ENCODE results near the gene BCAP29. TPM values are rescaled to one million over a fixed set of nuclear protein-coding genes. Genes with fewer than 3 reads are reported as not detected.

The BCAP29 gene
- total and polyA plus RNA-seq, 2 of the 8 experiments (the other 6 are each of a cell fraction or from before 2014, with no cell fraction given), result 6.8 to 18.1 TPM

DNA sequence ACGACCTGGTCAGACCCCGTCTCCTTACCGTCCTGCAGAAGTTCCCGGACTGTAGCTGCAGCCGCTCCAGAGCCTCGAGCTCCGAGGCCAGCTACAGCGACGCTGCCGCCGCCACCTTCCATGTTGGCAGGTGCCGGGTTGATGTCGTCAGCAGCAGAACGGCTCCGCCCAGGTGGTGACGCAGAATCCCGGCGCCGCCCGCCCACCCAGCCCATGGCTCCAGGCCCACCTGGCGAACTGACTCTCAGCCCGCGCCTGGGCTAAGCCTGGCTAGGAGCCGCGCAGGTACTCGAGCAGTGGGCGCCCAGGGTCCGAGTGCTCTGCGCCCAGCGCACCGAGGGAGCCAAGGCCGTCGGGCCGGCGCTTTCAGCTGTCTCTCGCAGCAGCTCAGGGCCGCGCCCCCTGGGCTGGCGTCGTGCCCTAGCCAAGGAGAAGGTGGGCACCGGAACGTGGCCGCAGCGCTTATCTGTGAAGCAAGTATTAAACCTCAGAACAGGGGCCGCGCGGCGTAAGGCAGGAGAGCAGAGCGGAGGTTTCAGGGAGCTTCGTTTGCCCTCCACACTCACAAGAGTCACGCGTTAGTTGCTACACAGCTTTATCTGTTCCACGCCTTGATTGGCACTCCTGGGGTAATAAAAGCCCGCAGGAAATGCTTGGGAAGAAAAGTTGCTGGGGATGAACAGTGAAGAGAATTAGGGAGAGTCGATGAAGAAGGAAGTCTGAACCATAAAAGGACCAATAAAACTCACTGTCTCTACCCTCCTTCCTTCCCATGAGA is 16.1 kb upstream of the BCAP29 start, which contains the start of the genes COG5 and DUS4L (continued):
- TF ChIP-seq, protein P1, sequence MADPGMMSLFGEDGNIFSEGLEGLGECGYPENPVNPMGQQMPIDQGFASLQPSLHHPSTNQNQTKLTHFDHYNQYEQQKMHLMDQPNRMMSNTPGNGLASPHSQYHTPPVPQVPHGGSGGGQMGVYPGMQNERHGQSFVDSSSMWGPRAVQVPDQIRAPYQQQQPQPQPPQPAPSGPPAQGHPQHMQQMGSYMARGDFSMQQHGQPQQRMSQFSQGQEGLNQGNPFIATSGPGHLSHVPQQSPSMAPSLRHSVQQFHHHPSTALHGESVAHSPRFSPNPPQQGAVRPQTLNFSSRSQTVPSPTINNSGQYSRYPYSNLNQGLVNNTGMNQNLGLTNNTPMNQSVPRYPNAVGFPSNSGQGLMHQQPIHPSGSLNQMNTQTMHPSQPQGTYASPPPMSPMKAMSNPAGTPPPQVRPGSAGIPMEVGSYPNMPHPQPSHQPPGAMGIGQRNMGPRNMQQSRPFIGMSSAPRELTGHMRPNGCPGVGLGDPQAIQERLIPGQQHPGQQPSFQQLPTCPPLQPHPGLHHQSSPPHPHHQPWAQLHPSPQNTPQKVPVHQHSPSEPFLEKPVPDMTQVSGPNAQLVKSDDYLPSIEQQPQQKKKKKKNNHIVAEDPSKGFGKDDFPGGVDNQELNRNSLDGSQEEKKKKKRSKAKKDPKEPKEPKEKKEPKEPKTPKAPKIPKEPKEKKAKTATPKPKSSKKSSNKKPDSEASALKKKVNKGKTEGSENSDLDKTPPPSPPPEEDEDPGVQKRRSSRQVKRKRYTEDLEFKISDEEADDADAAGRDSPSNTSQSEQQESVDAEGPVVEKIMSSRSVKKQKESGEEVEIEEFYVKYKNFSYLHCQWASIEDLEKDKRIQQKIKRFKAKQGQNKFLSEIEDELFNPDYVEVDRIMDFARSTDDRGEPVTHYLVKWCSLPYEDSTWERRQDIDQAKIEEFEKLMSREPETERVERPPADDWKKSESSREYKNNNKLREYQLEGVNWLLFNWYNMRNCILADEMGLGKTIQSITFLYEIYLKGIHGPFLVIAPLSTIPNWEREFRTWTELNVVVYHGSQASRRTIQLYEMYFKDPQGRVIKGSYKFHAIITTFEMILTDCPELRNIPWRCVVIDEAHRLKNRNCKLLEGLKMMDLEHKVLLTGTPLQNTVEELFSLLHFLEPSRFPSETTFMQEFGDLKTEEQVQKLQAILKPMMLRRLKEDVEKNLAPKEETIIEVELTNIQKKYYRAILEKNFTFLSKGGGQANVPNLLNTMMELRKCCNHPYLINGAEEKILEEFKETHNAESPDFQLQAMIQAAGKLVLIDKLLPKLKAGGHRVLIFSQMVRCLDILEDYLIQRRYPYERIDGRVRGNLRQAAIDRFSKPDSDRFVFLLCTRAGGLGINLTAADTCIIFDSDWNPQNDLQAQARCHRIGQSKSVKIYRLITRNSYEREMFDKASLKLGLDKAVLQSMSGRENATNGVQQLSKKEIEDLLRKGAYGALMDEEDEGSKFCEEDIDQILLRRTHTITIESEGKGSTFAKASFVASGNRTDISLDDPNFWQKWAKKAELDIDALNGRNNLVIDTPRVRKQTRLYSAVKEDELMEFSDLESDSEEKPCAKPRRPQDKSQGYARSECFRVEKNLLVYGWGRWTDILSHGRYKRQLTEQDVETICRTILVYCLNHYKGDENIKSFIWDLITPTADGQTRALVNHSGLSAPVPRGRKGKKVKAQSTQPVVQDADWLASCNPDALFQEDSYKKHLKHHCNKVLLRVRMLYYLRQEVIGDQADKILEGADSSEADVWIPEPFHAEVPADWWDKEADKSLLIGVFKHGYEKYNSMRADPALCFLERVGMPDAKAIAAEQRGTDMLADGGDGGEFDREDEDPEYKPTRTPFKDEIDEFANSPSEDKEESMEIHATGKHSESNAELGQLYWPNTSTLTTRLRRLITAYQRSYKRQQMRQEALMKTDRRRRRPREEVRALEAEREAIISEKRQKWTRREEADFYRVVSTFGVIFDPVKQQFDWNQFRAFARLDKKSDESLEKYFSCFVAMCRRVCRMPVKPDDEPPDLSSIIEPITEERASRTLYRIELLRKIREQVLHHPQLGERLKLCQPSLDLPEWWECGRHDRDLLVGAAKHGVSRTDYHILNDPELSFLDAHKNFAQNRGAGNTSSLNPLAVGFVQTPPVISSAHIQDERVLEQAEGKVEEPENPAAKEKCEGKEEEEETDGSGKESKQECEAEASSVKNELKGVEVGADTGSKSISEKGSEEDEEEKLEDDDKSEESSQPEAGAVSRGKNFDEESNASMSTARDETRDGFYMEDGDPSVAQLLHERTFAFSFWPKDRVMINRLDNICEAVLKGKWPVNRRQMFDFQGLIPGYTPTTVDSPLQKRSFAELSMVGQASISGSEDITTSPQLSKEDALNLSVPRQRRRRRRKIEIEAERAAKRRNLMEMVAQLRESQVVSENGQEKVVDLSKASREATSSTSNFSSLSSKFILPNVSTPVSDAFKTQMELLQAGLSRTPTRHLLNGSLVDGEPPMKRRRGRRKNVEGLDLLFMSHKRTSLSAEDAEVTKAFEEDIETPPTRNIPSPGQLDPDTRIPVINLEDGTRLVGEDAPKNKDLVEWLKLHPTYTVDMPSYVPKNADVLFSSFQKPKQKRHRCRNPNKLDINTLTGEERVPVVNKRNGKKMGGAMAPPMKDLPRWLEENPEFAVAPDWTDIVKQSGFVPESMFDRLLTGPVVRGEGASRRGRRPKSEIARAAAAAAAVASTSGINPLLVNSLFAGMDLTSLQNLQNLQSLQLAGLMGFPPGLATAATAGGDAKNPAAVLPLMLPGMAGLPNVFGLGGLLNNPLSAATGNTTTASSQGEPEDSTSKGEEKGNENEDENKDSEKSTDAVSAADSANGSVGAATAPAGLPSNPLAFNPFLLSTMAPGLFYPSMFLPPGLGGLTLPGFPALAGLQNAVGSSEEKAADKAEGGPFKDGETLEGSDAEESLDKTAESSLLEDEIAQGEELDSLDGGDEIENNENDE (IDR thresholded peaks at IDR 0.05; ENCODE audit: insufficient replicate concordance, low read length), result no peak
- TF ChIP-seq SAP30 (IDR thresholded peaks at IDR 0.05; ENCODE audit: insufficient read depth, insufficient replicate concordance, low read length), result no peak
- peak; percentile 16; the same call in 1 of the 2 replicates for TF ChIP-seq GTF2F1 (IDR thresholded peaks at IDR 0.05; ENCODE audit: borderline replicate concordance, low read depth, low read length)
- TF ChIP-seq CHD2 (IDR thresholded peaks at IDR 0.05; ENCODE audit: low read length), result no peak; the same call in 1 of the 2 replicates
- peak; percentile 88 for TF ChIP-seq TBP (IDR thresholded peaks at IDR 0.05; ENCODE audit: low read depth, low read length)
- TF ChIP-seq YY1 (IDR thresholded peaks at IDR 0.05; ENCODE audit: low read depth, low read length), result peak; percentile 89
- TF ChIP-seq CTBP2 (IDR thresholded peaks at IDR 0.05; ENCODE audit: borderline replicate concordance, insufficient read depth, insufficient read length, low read length), result no peak
- TF ChIP-seq SIN3A (conservative IDR thresholded peaks at IDR 0.05 in 1 of 2, IDR thresholded peaks at IDR 0.05 in 1 of 2; ENCODE audit: low read depth in 1 of 2, low read length in 2 of 2), result peak in 1 of 2 experiments; percentile 29; a peak in 2 of 4 replicates
- TF ChIP-seq TAF7 (optimal IDR thresholded peaks at IDR 0.05; ENCODE audit: borderline replicate concordance, low read depth, low read length), result peak; percentile 73

All from H1 (cell line).